GM19395 (cell line): Measurements from ENCODE around the gene CCND3.

Source experiments
- ATAC-seq: cut with Tn5 transposase; IDR thresholded peaks from one replicate; pipeline ENCODE4 v1.9.1; 2021; ENCODE audit warnings: mild to moderate bottlenecking, moderate library complexity; ENCODE audit not compliant: unreplicated experiment

CCND3 gene

GRCh38 chr6:41927253-41927652 lies 14.4 kb downstream of the CCND3 start:
- ATAC-seq: no peak

GRCh38 chr6:41922154-41922553 lies 19.5 kb downstream of the CCND3 start:
- no peak for ATAC-seq

DNA sequence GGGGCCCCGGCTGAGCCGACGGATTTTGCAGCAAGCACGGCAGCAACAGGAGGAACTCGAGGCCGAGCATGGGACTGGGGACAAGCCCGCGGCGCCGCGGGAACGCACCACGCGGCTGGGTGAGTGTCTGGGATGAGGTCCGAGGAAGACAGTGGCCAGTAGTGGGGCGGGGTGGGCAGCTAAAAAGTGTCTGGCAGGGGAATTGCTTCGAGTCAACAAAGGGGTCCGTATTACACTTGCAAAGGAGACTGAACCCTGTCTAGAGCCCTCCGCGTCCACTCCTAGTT lies 20.0 kb downstream of the CCND3 start:
- ATAC-seq: no peak

GRCh38 chr6:41920921-41921711 lies 20.5 kb downstream of the CCND3 start, which contains the start of the genes BYSL and MED20:
Gene BYSL, plus strand, starts transcription at chr6:41921499. Its CDS starts 64 bp downstream, at chr6:41921563.
Gene MED20, minus strand, starts transcription at chr6:41921139. Its CDS starts 121 bp downstream, at chr6:41921018.
- peak; percentile 93 for ATAC-seq

GRCh38 chr6:41917528-41917927 lies 24.1 kb downstream of the CCND3 start:
- no peak for ATAC-seq

GRCh38 chr6:41914869-41915530 lies 26.6 kb downstream of the CCND3 start:
- no peak for ATAC-seq

- ATAC-seq: no peak
Observed at GRCh38 chr6:41914343-41914742, 27.3 kb downstream of the CCND3 start.

DNA sequence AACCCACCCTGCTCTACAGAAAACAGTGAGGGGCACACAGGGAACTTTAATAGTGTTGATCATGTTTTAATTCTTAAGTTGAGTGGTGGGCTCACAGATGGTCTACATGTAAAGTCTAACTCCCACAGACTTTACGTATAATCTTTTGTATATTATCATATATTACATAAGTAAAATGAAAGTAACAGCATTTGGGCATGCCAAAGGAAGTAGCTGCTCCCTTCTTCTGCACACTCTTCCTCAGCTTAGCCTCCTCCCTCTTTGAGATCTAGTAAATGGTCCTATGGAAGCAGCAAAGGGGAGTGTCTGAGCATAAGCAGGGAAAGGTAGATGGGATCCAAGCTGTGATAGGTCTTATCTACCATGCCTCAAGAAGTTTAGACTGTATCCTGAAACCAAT lies 31.9 kb downstream of the CCND3 start:
- ATAC-seq: no peak

GRCh38 chr6:41901882-41902519 lies 39.6 kb downstream of the CCND3 start:
- ATAC-seq: no peak

DNA sequence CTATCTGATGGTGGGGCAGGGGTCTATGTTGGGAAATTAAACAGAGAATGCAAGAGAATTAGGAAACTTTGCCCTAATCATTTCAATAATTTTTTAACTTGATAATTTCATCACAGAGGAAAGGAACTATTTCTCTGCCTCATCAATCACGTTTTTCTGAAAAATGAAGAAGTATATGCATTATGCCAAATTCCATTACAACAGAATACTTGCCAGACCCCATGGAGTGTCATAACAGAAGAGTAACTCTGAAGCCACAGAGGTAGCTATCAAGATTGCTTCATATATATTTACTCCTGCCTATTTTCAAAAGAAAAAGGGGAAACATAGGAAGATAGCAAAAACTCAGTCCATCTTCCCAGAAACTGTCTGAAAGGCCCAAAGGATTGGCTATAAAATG lies 40.7 kb downstream of the CCND3 start:
- no peak for ATAC-seq

GRCh38 chr6:41896281-41896680 lies 45.3 kb downstream of the CCND3 start:
- no peak for ATAC-seq

DNA sequence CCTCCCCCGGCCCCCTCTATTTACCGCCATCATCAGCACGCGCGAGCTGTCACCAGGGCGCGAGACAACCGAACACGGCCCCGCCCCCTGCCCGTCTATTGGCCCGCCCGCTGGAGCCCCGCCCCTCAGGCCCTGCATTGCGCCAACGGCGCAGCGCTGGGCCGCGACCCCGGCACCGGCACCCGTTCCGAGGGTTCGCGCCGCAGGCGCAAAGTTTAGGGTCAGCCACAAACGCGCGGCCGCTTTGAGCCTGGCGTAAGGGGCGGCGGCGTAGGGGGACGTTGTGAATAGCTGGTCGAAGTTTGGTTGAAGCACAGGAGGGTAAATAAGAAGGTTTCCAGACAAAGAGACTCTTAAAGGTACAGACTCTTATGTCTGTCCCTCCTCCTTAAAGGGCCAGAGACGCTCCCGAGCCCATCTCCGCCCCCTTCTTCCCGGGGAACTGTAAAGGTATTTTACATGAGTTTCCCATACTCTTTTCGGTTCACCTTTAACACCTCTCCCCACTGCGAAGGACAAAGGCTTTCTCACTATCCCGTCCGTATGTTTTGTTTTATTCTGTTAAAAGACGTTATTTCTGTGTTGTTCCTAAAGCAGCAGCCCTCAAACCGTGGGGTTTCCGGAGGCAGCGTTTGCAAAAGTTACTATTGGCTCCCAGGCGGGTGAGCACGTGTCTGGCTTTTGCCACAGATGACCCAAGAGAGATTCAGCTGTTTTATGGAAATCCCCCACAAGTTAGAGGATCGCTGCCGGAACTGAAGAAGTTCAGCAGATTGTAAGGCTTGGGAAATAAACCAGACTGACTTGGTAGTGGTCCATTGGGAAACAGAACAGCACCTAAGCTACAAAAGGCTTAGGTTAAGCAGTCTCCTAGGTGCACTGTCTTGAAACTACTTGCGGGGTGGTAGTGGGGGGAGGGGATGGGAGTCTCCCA lies 46.0 kb downstream of the CCND3 start, which contains the start of gene USP49:
USP49 (minus strand) TSS at position 76 of the 934 bp plus-strand sequence. CDS start 88,392 bp downstream, outside the sequence.
- peak; percentile 79 for ATAC-seq

DNA sequence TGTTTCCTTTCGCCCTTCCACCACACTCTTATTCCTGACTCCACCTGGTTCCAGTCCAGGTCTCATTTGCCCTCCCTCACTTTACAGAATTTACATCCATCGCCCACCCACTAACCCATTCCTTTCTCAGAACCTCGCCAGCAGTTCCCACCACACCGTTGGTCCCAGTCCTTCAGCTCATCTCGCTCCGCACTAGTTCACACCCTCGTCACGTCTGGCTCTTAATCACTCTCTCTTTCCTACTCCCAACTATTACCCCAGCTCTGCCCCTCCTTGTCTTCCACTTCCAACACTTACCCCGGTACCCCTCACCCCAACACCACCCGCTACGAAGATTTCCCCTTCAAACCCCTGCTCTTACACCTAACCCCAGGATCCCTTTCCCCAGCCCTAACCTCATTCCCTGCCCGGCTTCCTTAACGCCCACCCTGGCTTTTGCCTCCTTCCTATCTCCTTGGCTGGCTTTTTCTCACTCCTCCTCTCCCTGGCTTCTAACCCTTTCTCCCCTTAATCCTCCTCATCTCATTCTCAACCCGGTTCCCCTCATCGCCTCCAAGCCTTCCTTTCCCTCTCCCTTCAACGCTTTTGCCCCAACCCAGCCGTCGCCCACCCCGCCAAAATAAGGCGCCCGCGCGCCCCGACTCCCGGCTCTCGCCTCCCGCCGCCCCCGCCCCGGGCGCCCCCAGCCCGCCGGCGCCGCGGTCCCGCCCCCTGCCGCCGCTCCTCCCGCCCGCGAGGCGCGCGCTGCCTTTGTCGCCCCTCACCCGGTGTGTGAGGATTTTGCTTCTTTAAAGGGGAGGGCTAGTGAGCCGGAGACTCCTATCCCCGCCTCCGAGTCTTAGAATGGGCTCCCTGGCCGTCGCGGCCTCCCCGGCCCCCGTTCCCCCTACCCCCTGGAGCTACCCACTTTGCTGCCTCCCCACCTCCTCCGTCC lies 47.0 kb downstream of the CCND3 start:
- peak; percentile 35 for ATAC-seq

- ATAC-seq: no peak
Observed at GRCh38 chr6:41892921-41893564, 48.6 kb downstream of the CCND3 start.

DNA sequence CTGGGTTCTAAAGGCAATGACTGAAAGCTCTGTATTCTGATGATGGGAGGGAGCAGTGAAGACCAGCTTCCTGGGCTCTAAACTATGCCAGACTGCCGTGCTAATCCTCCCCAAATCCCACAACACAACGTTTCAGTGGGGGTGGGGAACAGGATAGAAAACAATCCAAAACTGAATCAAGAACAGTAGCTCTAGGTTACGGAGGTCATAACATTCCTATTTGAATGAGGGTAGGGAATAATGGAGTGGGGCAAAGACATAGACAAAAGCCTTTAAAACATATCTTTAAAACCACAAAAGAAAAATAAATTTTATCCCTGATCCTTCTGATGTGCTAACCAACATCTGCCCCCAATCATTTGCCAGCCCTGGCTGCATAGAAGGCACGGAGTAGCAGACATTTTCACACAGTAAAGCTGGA lies 54.3 kb downstream of the CCND3 start:
- ATAC-seq: no peak

- ATAC-seq: no peak
Observed at GRCh38 chr6:41885930-41886329, 55.7 kb downstream of the CCND3 start.

DNA sequence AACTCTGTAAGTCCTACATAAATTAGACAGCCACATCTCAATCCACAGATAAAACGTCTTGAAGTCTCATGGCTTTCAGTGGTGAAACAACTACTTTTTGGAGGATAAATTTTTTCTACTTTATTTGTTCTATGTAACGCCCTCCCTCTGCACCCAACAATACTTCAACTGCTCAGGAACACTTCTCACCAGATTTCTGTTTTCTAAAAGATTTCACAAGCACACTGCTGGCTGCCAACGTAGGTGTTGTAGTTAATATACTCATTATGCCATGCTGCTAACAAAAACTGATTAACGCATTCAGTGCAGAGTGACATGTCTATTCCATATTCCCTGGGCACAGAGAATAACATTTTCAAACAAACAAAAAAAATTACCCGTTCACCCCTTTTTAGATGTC lies 56.7 kb downstream of the CCND3 start:
- ATAC-seq: no peak
